NCI-H146 treated with DMSO at 0.1 percent for 48 hours (cell line): ENCODE measurements around the gene RAB7A.
"Not testable (repeated sequence)": the region's sequence is repeated elsewhere in the genome, so short reads cannot be mapped to it uniquely, and the experiment has no call there.

Source experiments
- DNase-seq: peaks from one replicate; lab custom pipeline; 2025; ENCODE audit not compliant: unreplicated experiment; lab: John Stamatoyannopoulos, UW

The RAB7A gene

DNA sequence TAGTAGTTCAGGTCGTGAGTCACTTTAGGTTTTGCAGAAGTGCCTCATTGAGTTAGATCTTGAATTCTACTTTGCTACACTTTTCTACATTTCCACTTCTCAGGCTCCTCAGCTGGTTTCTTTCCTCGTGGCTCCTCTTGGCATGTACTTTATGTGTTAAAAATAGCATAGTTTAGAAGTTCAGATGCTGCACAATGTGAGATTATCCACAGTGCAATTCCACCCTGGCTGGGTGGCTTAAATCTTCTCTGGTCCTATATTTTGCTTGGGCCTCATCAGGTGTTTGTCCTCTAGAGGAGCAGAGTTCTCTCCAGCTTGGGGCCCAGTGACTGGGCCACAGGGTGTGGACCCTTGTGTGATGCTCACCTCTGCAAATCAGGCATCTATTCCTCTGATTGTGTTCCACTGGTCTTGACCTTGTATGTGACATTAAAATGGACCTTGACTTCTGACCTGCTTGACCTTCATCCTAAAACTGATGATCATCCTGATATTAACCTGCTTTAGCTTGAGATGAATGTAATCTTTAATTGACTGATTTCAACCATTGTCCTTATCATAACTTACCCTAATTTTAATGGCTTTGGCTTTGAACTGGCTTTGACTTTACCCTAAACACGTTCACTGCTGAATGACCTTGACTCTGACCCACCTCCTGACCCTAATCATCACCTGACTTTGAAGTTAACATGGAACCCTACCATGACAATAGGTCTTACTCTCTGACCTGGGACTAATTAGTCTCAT lies 89.5 kb downstream of the RAB7A start:
- no peak for DNase-seq

DNA sequence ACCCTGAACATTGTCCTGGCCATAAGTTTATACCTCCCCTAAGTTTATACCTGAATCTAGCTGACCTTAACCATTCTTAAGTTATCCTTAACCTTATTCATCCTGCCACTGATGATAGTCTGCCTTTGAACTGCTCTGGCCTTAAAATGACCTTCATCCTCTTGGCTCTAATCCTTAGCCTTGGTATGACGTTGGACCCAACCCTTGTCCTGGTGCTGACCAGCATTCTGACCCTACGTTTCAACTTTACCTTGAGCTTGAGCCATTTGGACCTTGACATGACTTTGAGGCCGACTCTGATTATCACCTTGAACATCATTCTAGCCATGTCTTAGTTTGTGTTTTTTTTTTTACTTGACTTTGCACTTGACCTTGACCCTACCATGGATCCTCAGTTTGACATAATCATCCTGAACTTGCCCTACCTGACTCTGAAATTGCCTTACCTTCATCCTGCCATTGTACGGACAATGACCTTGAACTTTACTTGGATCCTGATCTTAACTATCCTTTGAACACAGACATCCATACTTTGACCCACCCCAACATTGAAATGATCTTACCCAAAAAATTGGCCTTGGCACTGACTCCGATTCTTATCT lies 92.3 kb downstream of the RAB7A start:
- DNase-seq: no peak

DNA sequence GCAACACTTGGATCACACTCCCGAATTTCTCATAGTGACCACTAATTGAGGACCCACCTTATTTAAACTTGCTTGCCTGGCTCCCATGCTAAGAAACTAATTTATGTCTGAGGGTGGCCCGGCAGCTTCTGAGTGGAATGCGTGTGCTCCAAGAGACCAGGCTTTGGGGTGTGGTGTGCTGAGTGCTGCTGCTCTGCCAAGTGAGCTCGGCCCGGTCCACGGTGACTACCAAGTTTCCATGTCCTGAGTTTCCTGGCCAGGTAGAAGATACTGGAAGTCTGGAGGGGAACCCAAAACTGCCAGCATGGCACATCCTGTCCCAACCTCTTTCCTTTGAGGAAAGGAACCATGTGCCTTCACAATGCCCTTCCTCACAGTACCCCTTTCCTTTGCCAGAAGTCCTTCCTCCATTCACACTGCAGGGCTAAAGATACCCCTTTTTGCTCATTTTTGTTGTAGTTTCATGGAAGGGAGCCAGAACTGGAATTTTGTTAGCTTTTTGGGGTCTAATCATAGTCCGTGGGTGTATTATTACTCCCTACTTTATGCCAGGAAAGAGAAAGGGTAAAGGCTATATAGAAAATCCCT lies 94.4 kb downstream of the RAB7A start:
- no peak for DNase-seq

DNA sequence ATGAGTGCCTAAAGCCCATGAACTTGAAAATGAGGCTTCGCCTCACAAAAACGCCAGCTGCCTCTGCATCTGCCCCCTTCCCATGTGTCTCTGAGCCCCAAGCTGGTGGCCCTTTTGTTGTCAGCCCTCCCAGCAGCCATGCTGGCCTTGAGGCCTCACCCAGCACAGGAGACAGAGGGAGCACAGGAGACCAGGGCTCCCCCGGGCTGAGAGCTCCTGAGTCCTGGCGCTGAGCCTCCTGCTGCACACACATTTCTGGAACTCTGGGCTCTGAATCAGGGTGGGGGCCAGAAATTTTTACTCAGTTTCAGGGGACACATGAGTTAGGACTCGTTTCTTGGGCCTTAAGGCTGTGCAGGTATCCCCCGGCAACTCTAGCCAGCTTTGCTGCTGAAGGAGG lies 97.0 kb downstream of the RAB7A start:
- DNase-seq: no peak

DNA sequence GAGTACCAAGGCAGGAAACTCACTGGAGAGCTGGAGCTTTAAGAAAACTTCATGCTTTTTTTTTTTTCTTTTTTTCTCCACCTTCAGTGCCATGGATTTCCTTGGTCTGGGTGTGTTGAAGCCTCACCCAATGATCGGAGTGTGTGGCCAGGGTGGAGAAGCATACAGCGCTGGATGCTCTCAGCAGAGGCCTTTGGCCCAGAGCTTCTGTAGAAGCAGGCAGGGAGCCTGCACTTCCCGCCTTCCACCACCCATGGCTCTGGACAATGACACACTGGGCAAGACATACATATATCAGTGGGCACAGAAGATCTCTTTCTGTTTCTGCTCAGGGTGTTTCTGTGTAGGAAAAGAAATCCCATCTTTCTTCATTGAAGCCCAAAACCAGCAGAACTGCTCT lies 97.6 kb downstream of the RAB7A start:
- DNase-seq: no peak

DNA sequence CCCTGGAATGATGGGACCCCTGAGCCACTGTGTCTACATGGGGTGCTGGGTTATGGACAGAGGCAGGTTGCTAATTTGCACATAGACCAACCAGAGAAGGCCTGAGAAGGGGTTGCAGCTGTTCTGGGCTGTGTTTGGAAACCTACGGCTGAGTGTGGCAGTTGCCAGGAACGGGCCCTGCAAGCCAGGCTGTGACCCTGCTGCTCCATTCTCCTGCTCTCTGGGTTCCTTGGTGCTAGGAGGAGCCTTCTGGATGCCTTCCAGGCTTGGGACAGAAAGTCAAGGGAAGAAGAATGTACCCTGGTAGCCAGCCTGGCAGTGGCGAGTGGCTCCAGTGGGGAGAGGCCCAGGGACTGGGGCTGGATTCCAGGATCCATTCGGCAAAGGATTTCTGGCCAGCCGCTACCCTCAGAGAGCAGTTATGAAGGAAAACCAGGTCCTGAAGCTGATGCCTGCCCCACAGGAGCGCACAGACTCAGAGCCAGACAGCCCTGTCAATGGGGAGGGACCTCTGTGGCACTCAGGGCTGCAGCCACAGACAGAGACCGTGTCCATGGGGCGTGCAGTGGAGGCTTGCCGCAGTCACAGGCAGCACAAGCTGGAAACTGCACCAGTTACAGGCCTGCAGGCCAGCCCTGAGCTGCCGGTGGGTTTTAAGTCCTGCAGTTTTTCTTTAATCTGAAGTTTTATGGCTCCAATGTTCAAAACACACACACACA lies 98.3 kb downstream of the RAB7A start:
- DNase-seq: no peak

DNA sequence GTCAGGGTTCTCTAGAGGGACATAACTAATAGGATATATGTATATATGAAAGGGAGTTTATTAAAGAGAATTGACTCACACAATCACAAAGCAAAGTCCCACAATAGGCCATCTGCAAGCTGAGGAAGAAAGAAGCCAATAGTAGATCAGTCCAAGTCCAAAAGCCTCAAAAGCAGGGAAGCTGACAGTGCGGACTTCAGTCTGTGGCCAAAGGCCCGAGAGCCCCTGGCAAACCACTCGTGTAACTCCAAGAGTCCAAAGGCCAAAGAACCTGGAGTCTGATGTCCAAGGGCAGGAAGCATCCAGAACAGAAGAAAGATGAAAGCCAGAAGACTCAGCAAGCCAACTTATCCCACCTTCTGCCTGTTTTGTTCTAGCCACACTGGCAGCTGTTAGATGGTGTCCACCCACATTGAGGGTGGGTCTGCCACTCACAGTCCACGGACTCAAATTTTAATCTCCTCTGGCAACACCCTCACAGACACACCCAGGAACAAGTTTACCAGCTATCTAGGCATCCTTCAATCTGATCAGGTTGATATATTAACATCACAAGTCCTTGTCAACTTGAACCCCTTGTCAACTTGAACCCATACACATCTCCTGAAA lies 99.2 kb downstream of the RAB7A start:
- DNase-seq: no peak

DNA sequence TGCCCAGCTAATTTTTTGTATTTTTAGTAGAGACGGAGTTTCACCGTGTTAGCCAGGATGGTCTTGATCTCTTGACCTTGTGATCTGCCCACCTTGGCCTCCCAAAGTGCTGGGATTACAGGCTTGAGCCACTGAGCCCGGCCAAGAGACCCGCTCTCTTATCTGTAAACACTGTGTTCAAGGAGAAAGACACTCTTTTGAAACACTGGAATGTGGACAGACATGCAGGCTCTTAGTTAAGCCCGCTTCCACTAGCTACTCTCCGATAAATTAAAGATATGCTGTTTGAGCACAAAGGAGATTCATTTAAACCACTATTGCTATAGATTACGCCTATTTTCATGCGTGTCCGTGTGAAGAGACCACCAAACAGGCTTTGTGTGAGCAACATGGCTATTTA lies 103.1 kb downstream of the RAB7A start:
- DNase-seq: not testable (repeated sequence)

DNA sequence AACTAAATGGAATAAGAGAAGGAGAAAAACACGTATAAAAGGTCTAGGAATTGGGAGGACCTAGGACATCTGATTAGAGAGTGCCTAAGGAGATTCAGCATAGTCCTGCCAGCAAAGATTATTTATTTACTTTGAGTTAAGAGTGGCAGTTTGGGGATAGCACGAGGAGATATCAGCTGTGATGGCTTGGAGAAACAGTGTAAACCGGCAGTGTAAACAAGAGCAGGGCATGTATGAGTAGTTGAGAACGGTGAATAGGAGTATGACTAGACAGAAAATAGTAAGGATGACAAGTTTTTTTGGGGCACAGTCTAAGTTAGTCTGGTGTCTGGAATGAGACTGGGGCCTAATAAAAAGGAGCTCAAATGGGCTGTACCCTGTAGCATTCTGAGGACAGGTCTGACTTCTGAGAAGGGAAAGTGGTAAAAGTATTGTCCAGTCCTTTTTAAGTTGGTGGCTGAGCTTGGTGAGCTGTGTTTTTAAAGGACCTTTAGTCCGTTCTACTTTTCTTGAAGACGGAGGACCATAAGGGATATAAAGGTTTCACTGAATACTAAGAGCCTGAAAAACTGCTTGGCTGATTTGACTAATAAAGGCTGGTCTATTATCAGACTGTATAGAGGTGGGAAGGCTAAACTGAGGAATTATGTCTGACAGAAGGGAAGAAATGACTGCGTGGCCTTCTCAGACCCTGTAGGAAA lies 104.1 kb downstream of the RAB7A start:
- not testable (repeated sequence) for DNase-seq

DNA sequence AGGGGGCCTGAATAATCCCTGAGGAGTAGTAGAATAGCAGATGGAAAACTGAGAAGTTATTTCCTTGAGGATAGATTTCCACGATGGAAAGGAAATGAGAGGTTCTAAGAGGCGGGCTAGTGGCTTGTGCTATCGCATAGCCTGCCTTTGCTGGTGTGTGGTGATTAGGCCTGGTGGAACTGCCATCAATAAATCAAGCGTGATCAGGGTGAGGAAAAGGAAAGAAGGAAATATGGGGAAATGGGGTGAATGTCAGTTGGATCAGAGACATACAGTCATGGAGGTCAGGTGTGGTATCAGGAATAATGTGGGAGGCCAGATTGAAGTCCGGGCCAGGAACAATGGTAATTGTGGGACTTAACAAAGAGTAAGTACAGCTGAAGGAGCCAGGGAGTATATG lies 104.8 kb downstream of the RAB7A start:
- not testable (repeated sequence) for DNase-seq

DNA sequence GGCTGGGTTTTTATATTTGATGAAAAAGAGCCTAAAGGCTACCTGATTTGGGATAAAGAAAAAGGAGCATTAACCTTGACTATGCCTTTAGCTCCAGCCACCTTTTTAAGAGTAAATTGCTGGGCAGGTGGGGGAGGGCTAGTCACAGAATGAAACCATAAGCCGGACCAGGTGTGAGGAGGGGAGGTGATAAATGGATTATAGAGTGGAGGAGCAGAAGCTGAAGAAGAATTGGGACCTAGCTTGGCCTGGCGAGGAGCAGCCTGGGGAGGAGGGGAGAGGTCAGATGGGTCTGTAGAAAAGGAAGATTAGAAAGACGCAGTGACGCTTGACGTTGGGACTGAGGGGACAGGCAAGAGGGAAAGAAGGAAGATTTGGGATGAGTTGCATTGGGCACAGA lies 107.0 kb downstream of the RAB7A start:
- not testable (repeated sequence) for DNase-seq

DNA sequence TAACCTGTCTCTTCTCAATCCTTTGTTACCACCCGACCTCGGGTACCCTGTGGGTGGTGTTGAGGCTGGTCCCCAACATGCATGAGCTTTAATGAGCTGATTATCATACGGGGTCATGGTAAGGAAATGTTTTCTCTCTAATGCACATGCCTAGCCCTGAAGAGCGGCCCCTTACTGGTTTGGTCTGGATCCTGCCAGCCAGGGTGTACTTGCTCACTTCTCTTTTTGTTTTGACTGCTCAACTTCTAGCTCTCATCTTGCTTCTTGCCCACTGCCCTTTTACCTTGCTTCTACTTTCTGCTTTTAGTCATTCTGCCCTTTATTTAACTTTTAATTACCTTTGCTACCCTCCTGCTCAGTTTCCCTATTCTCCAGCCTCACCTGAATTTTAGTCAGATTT lies 109.1 kb downstream of the RAB7A start:
- no peak for DNase-seq

DNA sequence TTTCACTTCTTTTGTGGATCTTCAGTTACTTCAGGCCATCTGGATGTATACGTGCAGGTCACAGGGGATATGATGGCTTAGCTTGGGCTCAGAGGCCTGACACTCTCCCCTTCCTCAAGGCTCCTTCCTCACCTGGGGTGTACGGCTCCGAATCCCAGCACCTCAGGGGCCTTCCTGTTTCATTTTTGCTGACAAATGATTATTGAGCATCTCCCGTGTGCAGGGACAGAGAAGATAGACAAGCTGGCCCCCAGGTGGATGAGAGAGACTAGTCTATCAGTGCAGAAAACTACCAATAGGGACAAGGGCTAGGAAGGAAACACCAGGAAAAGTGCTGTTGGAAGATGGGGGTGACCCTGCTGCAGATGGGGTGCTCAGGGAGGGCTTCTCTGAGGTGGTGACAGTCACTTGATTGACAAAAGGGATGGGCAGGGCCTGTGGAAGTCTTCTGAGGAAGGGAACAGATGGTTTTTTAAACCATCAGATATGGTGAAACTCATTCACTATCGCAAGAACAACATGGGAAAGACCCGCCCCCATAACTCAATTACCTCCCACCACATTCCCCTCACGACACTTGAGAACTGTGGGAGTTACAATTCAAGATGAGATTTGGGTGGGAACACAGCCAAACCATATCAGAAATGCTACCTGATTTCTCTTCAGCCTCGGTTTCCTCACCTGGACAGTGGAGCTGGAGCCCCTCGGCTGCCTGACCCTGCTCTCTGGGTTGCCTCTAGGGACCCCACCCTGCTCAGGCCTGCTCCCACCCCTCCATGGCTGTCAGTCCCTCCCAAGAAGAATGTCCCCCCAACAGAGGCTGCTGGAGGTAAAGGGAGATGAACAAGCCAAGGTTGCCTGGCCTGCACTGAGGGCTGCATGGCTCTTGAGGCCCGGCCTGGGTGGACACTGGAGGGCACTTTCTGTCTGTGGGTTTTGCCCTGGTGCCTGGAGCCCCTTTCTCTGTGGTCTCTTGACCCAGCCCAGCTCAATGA lies 116.2 kb downstream of the RAB7A start:
- DNase-seq: no peak

DNA sequence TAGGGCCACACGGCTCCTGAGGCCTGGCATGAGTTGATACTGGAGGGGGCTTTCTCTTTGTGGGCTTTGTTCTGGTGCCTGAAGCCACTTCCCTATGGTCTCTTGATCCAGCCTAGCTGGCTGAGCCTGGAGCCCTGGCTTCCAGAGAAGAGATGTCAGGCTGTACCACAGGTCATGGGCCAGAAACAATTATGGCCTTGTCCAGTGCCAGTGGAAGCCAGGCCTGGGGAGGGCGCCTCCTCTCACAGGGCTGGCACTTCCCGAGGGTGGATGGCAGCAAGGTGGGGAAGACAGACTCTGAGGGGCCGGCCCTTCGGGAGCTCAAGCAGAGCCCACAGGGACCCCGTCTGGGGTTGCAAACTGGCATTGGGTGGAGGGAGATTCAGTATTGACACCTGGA lies 118.5 kb downstream of the RAB7A start:
- no peak for DNase-seq

DNA sequence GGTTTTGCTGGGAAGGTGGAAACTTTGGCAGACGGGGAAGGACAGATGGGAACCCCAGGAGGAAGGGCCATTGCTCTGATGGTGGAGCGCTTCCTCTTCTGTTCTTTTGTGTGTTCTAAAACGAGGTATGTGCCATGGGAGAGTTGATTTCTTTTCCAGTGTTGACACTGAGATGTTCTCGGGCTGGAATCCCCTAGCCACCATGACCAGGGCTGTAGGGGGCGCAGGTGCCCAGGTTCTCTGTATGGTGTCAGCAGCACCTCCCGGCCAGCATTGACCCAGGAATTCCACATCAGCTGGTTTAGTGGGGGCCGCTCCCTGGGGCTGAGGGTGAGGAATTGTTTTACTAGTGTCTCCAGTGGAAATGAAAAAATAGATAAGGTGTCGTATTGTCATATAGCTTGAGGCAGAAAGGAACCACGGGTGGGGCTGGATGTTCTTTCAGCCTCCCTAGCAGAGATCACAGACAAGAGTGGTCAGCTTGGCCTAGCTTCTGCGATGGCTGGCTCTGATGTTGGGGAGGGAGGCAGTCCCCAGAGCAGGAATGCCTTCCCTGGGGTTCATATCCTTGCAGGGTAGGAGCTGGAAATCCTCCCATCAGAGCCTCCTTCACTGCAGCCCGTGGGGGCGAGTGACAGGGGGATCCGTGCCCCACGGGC lies 119.3 kb downstream of the RAB7A start:
- peak; percentile 52 for DNase-seq

DNA sequence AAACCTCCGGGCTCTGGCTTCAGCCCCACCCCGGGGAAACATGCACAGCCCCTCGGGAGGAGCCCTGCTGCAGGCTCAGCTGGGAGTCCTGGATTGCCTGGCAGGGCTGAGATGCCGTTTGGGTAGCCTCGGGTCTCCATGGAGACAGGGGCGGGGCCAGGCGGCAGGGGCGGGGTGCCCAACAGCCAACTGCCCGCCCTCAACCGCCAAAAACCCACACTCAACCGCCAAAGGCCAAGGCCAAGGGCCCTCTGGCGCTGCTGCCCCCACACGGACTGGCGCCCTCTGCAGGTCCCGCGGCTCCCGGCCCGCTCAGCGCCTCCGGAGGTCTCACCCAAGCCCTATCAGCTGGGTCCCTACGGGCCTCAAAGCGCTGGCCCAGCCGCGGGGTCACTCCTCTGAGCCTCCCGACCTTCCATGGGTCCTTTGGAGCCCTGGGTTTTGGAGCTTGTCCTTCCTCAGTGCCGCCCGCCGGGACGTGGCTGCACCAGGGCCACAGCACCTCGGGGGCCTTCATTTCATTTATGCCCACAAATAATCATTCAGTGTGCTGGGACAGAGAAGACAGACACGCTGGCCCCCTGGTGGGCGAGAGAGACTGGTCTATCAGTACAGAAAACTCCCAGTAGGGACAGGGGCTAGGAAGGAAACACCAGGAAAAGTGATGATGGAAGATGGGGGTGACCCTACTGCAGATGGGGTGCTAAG lies 119.9 kb downstream of the RAB7A start:
- DNase-seq: peak; percentile 88

DNA sequence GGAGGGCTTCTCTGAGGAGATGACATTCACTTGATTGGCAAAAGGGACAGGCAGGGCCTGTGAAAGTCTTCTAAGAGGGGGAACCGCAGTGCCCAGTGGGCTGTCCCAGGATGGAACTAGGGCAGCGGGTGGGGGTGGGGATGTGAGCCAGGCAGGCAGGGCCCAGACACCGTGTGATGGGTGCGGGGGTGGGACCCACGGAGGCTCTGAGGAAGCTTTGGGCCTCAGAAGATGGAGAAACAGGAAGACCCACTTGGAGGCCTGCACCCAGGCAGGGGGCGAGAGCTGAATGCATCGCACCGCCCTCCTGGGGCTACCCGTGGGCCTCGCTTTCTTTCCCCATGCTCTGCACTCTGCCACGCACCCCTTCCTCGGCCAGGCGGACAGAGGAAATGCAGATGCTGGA lies 120.5 kb downstream of the RAB7A start:
- DNase-seq: no peak

DNA sequence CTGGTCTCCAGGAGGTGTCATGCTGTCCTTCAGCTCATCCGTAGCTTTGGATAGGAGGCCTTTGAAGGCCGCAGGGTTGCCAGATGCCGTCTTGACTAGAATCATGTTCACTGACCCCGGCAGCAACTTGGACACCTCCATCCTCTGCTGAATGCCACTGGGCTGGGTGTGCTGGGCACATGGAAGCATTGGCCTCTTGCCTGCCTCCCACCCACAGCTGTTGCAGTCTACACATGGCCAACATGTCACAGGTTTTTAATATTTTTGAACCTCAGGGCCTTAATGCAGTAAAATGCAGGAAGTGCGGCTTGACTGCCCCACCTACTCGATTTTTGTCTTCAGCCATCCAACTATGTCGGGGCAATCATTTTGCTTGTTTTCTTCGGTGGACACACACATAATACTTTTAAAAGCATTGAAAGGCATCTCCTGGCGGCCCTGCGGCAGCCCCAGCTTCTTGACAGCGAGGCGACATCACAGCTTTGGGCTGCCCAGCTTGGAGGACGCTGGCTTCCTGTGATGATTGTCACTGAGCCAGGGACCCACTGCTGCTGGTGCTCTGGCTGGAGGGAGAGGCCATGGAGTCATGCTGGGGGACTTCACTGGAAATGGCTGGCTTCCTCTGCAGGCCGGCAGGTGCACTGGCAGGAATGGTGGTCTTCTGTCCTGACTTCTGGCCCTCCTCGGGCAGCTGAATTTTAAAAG lies 121.8 kb downstream of the RAB7A start:
- no peak for DNase-seq
